ENCODE results near the gene FA2H. TPM values are rescaled to one million over a fixed set of nuclear protein-coding genes. Genes with fewer than 3 reads are reported as not detected.

The FA2H gene
- total and polyA plus RNA-seq, 7 experiments from 2014 or later, result 0.20 to 0.34 TPM; not detected in 5

GRCh38 chr16:74747716-74748615, 26.7 kb downstream of the FA2H start:
- peaks cover 0 to 6% (median 1%) of the 10 kb centered on the region in 5 donors for H3K27me3 Mint-ChIP-seq
- no peaks in the 10 kb centered on the region for H3K36me3 ChIP-seq (ENCODE audit: control insufficient read depth in 2 of 3, insufficient read depth in 3 of 3, low read length in 3 of 3)
- ChIA-PET CTCF (no interaction called here), POLR2A (no interaction called here)
- no peak overlapping the region for H3K27ac ChIP-seq (ENCODE audit: low read depth, low read length)
- no peaks in the 10 kb centered on the region for H3K36me3 Mint-ChIP-seq
- no peaks in the 10 kb centered on the region for H3K27me3 ChIP-seq (ENCODE audit: control insufficient read depth in 2 of 2, insufficient read depth in 2 of 2, low read length in 2 of 2)
- ATAC-seq, result no peak
- H3K9me3 ChIP-seq (ENCODE audit: control insufficient read depth in 2 of 3, low read length in 3 of 3), result no peaks in the 10 kb centered on the region
- no peak for DNase-seq
- no peak overlapping the region for H3K27ac Mint-ChIP-seq
- H3K4me1 Mint-ChIP-seq, result no peaks in the 10 kb centered on the region
- H3K4me3 ChIP-seq (ENCODE audit: low read length), result no peak overlapping the region
- peaks cover 0 to 3% (median 0%) of the 10 kb centered on the region in 11 donors for H3K9me3 Mint-ChIP-seq
- intact Hi-C loops (cut with micrococcal nuclease), result no loop called here
- H3K4me1 ChIP-seq (ENCODE audit: control insufficient read depth in 2 of 2, insufficient read depth in 2 of 2, low read length in 2 of 2), result no peaks in the 10 kb centered on the region
- no peak overlapping the region for H3K4me3 Mint-ChIP-seq

- H3K36me3 Mint-ChIP-seq, result no peaks in the 10 kb centered on the region
- H3K4me3 Mint-ChIP-seq, result no peak overlapping the region
- H3K4me1 Mint-ChIP-seq, result peaks cover 0 to 2% (median 0%) of the 10 kb centered on the region in 7 donors
- H3K4me1 ChIP-seq (ENCODE audit: control insufficient read depth in 2 of 2, insufficient read depth in 2 of 2, low read length in 2 of 2), result no peaks in the 10 kb centered on the region
- no peak overlapping the region for H3K27ac ChIP-seq (ENCODE audit: low read depth, low read length)
- ChIA-PET POLR2A (no interaction called here), CTCF (no interaction called here)
- intact Hi-C loops (cut with micrococcal nuclease), result no loop called here
- peaks cover 0 to 2% (median 0%) of the 10 kb centered on the region in 5 donors for H3K27me3 Mint-ChIP-seq
- H3K36me3 ChIP-seq (ENCODE audit: control insufficient read depth in 2 of 3, insufficient read depth in 3 of 3, low read length in 3 of 3), result no peaks in the 10 kb centered on the region
- no peaks in the 10 kb centered on the region for H3K27me3 ChIP-seq (ENCODE audit: control insufficient read depth in 2 of 2, insufficient read depth in 2 of 2, low read length in 2 of 2)
- H3K4me3 ChIP-seq (ENCODE audit: low read length), result no peak overlapping the region
- ATAC-seq (no peak), DNase-seq (no peak)
- no peaks in the 10 kb centered on the region for H3K9me3 Mint-ChIP-seq
- no peaks in the 10 kb centered on the region for H3K9me3 ChIP-seq (ENCODE audit: control insufficient read depth in 2 of 3, low read length in 3 of 3)
- no peak overlapping the region for H3K27ac Mint-ChIP-seq
Observed at GRCh38 chr16:74745926-74746325, 28.7 kb downstream of the FA2H start.

- no peak overlapping the region for H3K4me3 Mint-ChIP-seq
- no peak overlapping the region for H3K27ac Mint-ChIP-seq
- POLR2A ChIA-PET, result no interaction called here
- no peak overlapping the region for H3K27ac ChIP-seq (ENCODE audit: low read depth, low read length)
- ATAC-seq (no peak), DNase-seq (no peak)
- H3K4me1 ChIP-seq (ENCODE audit: control insufficient read depth in 2 of 2, insufficient read depth in 2 of 2, low read length in 2 of 2), result no peaks in the 10 kb centered on the region
- H3K36me3 ChIP-seq (ENCODE audit: control insufficient read depth in 2 of 3, insufficient read depth in 3 of 3, low read length in 3 of 3), result no peaks in the 10 kb centered on the region
- H3K9me3 Mint-ChIP-seq, result no peaks in the 10 kb centered on the region
- peaks cover 0 to 2% (median 0%) of the 10 kb centered on the region in 7 donors for H3K4me1 Mint-ChIP-seq
- no peak overlapping the region for H3K4me3 ChIP-seq (ENCODE audit: low read length)
- no peaks in the 10 kb centered on the region for H3K27me3 ChIP-seq (ENCODE audit: control insufficient read depth in 2 of 2, insufficient read depth in 2 of 2, low read length in 2 of 2)
- CTCF ChIA-PET, result no interaction called here
- H3K36me3 Mint-ChIP-seq, result no peaks in the 10 kb centered on the region
- H3K27me3 Mint-ChIP-seq, result peaks cover 0 to 2% (median 0%) of the 10 kb centered on the region in 5 donors
- no peaks in the 10 kb centered on the region for H3K9me3 ChIP-seq (ENCODE audit: control insufficient read depth in 2 of 3, low read length in 3 of 3)
- intact Hi-C loops (cut with micrococcal nuclease), result no loop called here
Observed at GRCh38 chr16:74745109-74745615, 29.5 kb downstream of the FA2H start.

GRCh38 chr16:74744566-74744965, 30.1 kb downstream of the FA2H start:
- no peak for ATAC-seq
- H3K4me1 ChIP-seq (ENCODE audit: control insufficient read depth in 2 of 2, insufficient read depth in 2 of 2, low read length in 2 of 2), result no peaks in the 10 kb centered on the region
- Mint-ChIP-seq H3K4me3 (no peak overlapping the region), H3K27me3 (peaks cover 0 to 3% (median 0%) of the 10 kb centered on the region in 5 donors), H3K4me1 (peaks cover 0 to 4% (median 0%) of the 10 kb centered on the region in 7 donors), H3K9me3 (no peaks in the 10 kb centered on the region), H3K27ac (peak overlapping the region in 1 of 9 donors; percentile 60), H3K36me3 (no peaks in the 10 kb centered on the region)
- no peak overlapping the region for H3K4me3 ChIP-seq (ENCODE audit: low read length)
- no peak for DNase-seq
- no peaks in the 10 kb centered on the region for H3K27me3 ChIP-seq (ENCODE audit: control insufficient read depth in 2 of 2, insufficient read depth in 2 of 2, low read length in 2 of 2)
- ChIA-PET CTCF (no interaction called here), POLR2A (no interaction called here)
- no peaks in the 10 kb centered on the region for H3K9me3 ChIP-seq (ENCODE audit: control insufficient read depth in 2 of 3, low read length in 3 of 3)
- no peaks in the 10 kb centered on the region for H3K36me3 ChIP-seq (ENCODE audit: control insufficient read depth in 2 of 3, insufficient read depth in 3 of 3, low read length in 3 of 3)
- H3K27ac ChIP-seq (ENCODE audit: low read depth, low read length), result no peak overlapping the region
- intact Hi-C loops (cut with micrococcal nuclease), result no loop called here

- ChIA-PET CTCF (no interaction called here), POLR2A (no interaction called here)
- ATAC-seq (no peak), DNase-seq (no peak)
- H3K27ac Mint-ChIP-seq, result no peak overlapping the region
- H3K4me3 Mint-ChIP-seq, result no peak overlapping the region
- no peak overlapping the region for H3K4me3 ChIP-seq (ENCODE audit: low read length)
- H3K9me3 ChIP-seq (ENCODE audit: control insufficient read depth in 2 of 3, low read length in 3 of 3), result no peaks in the 10 kb centered on the region
- H3K36me3 ChIP-seq (ENCODE audit: control insufficient read depth in 2 of 3, insufficient read depth in 3 of 3, low read length in 3 of 3), result no peaks in the 10 kb centered on the region
- no peaks in the 10 kb centered on the region for H3K27me3 ChIP-seq (ENCODE audit: control insufficient read depth in 2 of 2, insufficient read depth in 2 of 2, low read length in 2 of 2)
- H3K27me3 Mint-ChIP-seq, result peaks cover 0 to 7% (median 0%) of the 10 kb centered on the region in 5 donors
- no peaks in the 10 kb centered on the region for H3K36me3 Mint-ChIP-seq
- H3K4me1 Mint-ChIP-seq, result peaks cover 0 to 4% (median 0%) of the 10 kb centered on the region in 7 donors
- H3K9me3 Mint-ChIP-seq, result no peaks in the 10 kb centered on the region
- H3K27ac ChIP-seq (ENCODE audit: low read depth, low read length), result no peak overlapping the region
- no peaks in the 10 kb centered on the region for H3K4me1 ChIP-seq (ENCODE audit: control insufficient read depth in 2 of 2, insufficient read depth in 2 of 2, low read length in 2 of 2)
- intact Hi-C loops (cut with micrococcal nuclease), result no loop called here
Observed at GRCh38 chr16:74743668-74744299, 30.8 kb downstream of the FA2H start.

- H3K4me3 Mint-ChIP-seq, result no peak overlapping the region
- Histone ChIP-seq H3K9me3 (ENCODE audit: control insufficient read depth in 2 of 3, low read length in 3 of 3) (no peaks in the 10 kb centered on the region), H3K27me3 (ENCODE audit: control insufficient read depth in 2 of 2, insufficient read depth in 2 of 2, low read length in 2 of 2) (no peaks in the 10 kb centered on the region), H3K4me1 (ENCODE audit: control insufficient read depth in 2 of 2, insufficient read depth in 2 of 2, low read length in 2 of 2) (no peaks in the 10 kb centered on the region), H3K4me3 (ENCODE audit: low read length) (no peak overlapping the region), H3K36me3 (ENCODE audit: control insufficient read depth in 2 of 3, insufficient read depth in 3 of 3, low read length in 3 of 3) (no peaks in the 10 kb centered on the region), H3K27ac (ENCODE audit: low read depth, low read length) (no peak overlapping the region)
- H3K27ac Mint-ChIP-seq, result no peak overlapping the region
- no peaks in the 10 kb centered on the region for H3K9me3 Mint-ChIP-seq
- no peaks in the 10 kb centered on the region for H3K36me3 Mint-ChIP-seq
- peaks cover 0 to 7% (median 0%) of the 10 kb centered on the region in 5 donors for H3K27me3 Mint-ChIP-seq
- no peak for DNase-seq
- no peak for ATAC-seq
- intact Hi-C loops (cut with micrococcal nuclease), result no loop called here
- ChIA-PET POLR2A (no interaction called here), CTCF (no interaction called here)
- peaks cover 0 to 4% (median 0%) of the 10 kb centered on the region in 7 donors for H3K4me1 Mint-ChIP-seq
Observed at GRCh38 chr16:74743045-74743667, 31.5 kb downstream of the FA2H start.

All from naive thymus-derived CD4-positive, alpha-beta T cell (primary cell).